PC-9 (cell line): ENCODE measurements around the gene NOG. TPM values are rescaled to one million over a fixed set of nuclear protein-coding genes. Genes with fewer than 3 reads are reported as not detected.
A peak's percentile ranks its signal among the peaks of the same experiment; 100 is the strongest.

ENCODE experiments used
- BruUV-seq: library from RNA; stranded (reverse); fragments of 400-500 nt; replicated peaks from 2 replicates; lab custom pipeline; 2021; lab: Mats Ljungman, UMichigan
- CTCF ChIA-PET: fragments of 300-600 bp; sonication (Branson Sonifier 250); formaldehyde crosslinking; loops from one replicate; lab custom pipeline; 2022; ENCODE audit warnings: antibody characterized with exemption; lab: Charles Lee
- POLR2A ChIA-PET: fragments of 300-600 bp; sonication (Branson Sonifier 250); formaldehyde crosslinking; loops from one replicate; lab custom pipeline; 2022; ENCODE audit warnings: antibody characterized with exemption; ENCODE audit not compliant: unreplicated experiment; lab: Charles Lee
- DNase-seq, 2 experiments: peaks; one replicate each; pipeline versions ENCODE4 v3.0.0 to v3.0.0-alpha.2; 2015 to 2022; ENCODE audit warnings: mixed read lengths in 1 of 2
- H2AFZ ChIP-seq: fragments of 200-600 bp; sonication (generic); 2 replicates; pipeline ENCODE4 v1.8.1; 2017; ENCODE audit warnings: antibody characterized with exemption
- H3F3A ChIP-seq: fragments of 200-600 bp; sonication (generic); 2 replicates; pipeline ENCODE4 v1.8.1; 2017; ENCODE audit warnings: antibody characterized with exemption, mild to moderate bottlenecking, low read depth; ENCODE audit not compliant: insufficient read depth
- H3K27ac ChIP-seq: fragments of 200-600 bp; sonication (generic); 2 replicates; pipeline ENCODE4 v1.6.1; 2016; ENCODE audit warnings: mixed run types
- H3K27me3 ChIP-seq: fragments of 200-600 bp; sonication (generic); 2 replicates; pipeline ENCODE4 v1.6.1; 2016; ENCODE audit warnings: low read depth, mixed run types; ENCODE audit not compliant: insufficient read depth
- H3K36me3 ChIP-seq: fragments of 200-600 bp; sonication (generic); 2 replicates; pipeline ENCODE4 v1.6.1; 2016; ENCODE audit warnings: low read depth, mixed run types
- H3K4me1 ChIP-seq: fragments of 200-600 bp; sonication (generic); replicated peaks from 2 replicates; pipeline ENCODE4 v1.6.1; 2016; ENCODE audit warnings: mixed run types; ENCODE audit not compliant: insufficient read depth
- H3K4me2 ChIP-seq: fragments of 200-600 bp; sonication (generic); 2 replicates; pipeline ENCODE4 v1.6.1; 2017; ENCODE audit warnings: mixed run types
- H3K4me3 ChIP-seq: fragments of 200-600 bp; sonication (generic); 2 replicates; pipeline ENCODE4 v1.6.1; 2016; ENCODE audit warnings: mixed run types
- H3K79me2 ChIP-seq: fragments of 200-600 bp; sonication (generic); 2 replicates; pipeline ENCODE4 v1.6.1; 2017; ENCODE audit warnings: low read depth, mixed run types
- H3K9me2 ChIP-seq: fragments of 200-600 bp; sonication (generic); 2 replicates; pipeline ENCODE4 v1.8.1; 2017; ENCODE audit warnings: mild to moderate bottlenecking; ENCODE audit not compliant: insufficient read depth
- H3K9me3 ChIP-seq: fragments of 200-600 bp; sonication (generic); 2 replicates; pipeline ENCODE4 v1.8.1; 2016; ENCODE audit warnings: low read depth; ENCODE audit not compliant: insufficient read depth
- H4K20me1 ChIP-seq: fragments of 200-600 bp; sonication (generic); 2 replicates; pipeline ENCODE4 v1.8.1; 2017; ENCODE audit not compliant: insufficient read depth
- CTCF ChIP-seq: fragments of 200-600 bp; sonication (generic); conservative IDR thresholded peaks from 2 replicates; pipeline ENCODE4 v1.6.1; 2017; ENCODE audit warnings: mixed run types, antibody characterized with exemption, mild to moderate bottlenecking, moderate library complexity
- EZH2 ChIP-seq: fragments of 200-600 bp; sonication (generic); IDR thresholded peaks from 2 replicates; pipeline ENCODE4 v1.8.0; 2017; ENCODE audit warnings: antibody characterized with exemption, low read depth
- intact Hi-C: fragments of 100-400 bp; cut with micrococcal nuclease; formaldehyde crosslinking; loops from one replicate; pipeline ENCODE4 v1.10.0; 2022; ENCODE audit not compliant: unreplicated experiment
- total RNA-seq: library from RNA; stranded (reverse); gene quantifications from 2 replicates; pipeline ENCODE4 v1.2.3, GENCODE V29; 2021

NOG gene
- total RNA-seq, 1 experiment from 2014 or later, result 4.8 TPM

GRCh38 chr17:56583772-56584171 is 9.7 kb upstream of the NOG start:
- Histone ChIP-seq H3K79me2 (no peaks in the 10 kb centered on the region), H3F3A (no peaks in the 10 kb centered on the region), H3K4me2 (no peak overlapping the region), H3K4me3 (no peak overlapping the region), H3K27me3 (peaks cover 23% of the 10 kb centered on the region; the same call in 1 of the 2 replicates), H3K4me1 (no peaks in the 10 kb centered on the region), H3K36me3 (no peaks in the 10 kb centered on the region), H2AFZ (no peak overlapping the region), H3K9me2 (no peaks in the 10 kb centered on the region), H3K9me3 (no peaks in the 10 kb centered on the region; the same call in 1 of the 2 replicates), H4K20me1 (no peaks in the 10 kb centered on the region), H3K27ac (no peak overlapping the region)
- TF ChIP-seq EZH2 (no peak), CTCF (no peak)
- ChIA-PET POLR2A (no interaction called here), CTCF (no interaction called here)
- DNase-seq, result no peak
- no TSS peak for BruUV-seq
- intact Hi-C loops, result no loop called here

GRCh38 chr17:56587298-56587697 is 6.2 kb upstream of the NOG start:
- Histone ChIP-seq H3K79me2 (no peaks in the 10 kb centered on the region), H3K4me2 (no peak overlapping the region), H3K4me1 (peaks cover 4% of the 10 kb centered on the region; the same call in 1 of the 2 replicates), H3K9me3 (no peaks in the 10 kb centered on the region), H3K27me3 (0 out of 2 replicates have a peak, but pooled peaks cover 11% of the 10 kb centered on the region), H3K27ac (no peak overlapping the region), H2AFZ (no peak overlapping the region), H3K9me2 (no peaks in the 10 kb centered on the region), H3F3A (no peaks in the 10 kb centered on the region), H3K4me3 (no peak overlapping the region), H4K20me1 (no peaks in the 10 kb centered on the region), H3K36me3 (no peaks in the 10 kb centered on the region)
- TF ChIP-seq EZH2, result no peak
- no peak for TF ChIP-seq CTCF
- ChIA-PET POLR2A (no interaction called here), CTCF (no interaction called here)
- intact Hi-C loops, result no loop called here
- no TSS peak for BruUV-seq
- DNase-seq, result no peak

GRCh38 chr17:56592487-56593085 is 913 bp upstream of the NOG start:
- Histone ChIP-seq H3K4me3 (peak overlapping the region; percentile 97), H3K27ac (no peak overlapping the region), H3K9me3 (no peaks in the 10 kb centered on the region), H4K20me1 (no peaks in the 10 kb centered on the region), H3F3A (peaks cover 14% of the 10 kb centered on the region; the same call in 1 of the 2 replicates), H3K9me2 (no peaks in the 10 kb centered on the region), H3K4me2 (peak overlapping the region; percentile 87), H3K27me3 (no peaks in the 10 kb centered on the region), H3K79me2 (peaks cover 25% of the 10 kb centered on the region), H3K4me1 (peaks cover 5% of the 10 kb centered on the region), H2AFZ (peak overlapping the region; percentile 91), H3K36me3 (no peaks in the 10 kb centered on the region)
- peak; percentile 73 to 76 for DNase-seq
- intact Hi-C loops, result loop anchor here (1.0 to 5.0 kb wide), 7 partner anchors 62 to 1065 kb away; partner anchors contain the start of genes C17orf67 and DGKE
- no TSS peak for BruUV-seq
- POLR2A ChIA-PET, result interaction anchor here (0.5 to 0.6 kb wide), 2 partner anchors 89 to 116 kb away, joined by 3 to 6 read pairs; no protein-coding TSS in a partner anchor
- no peak for TF ChIP-seq EZH2
- peak; percentile 81 for TF ChIP-seq CTCF
- CTCF ChIA-PET, result interaction anchor here (2.1 to 3.7 kb wide), 2 partner anchors 106 to 123 kb away, joined by 9 to 34 read pairs; no protein-coding TSS in a partner anchor
